ENCODE data around the gene FARP2.
"Not testable (repeated sequence)": the region's sequence is repeated elsewhere in the genome, so short reads cannot be mapped to it uniquely, and the experiment has no call there.

Gene FARP2, protein sequence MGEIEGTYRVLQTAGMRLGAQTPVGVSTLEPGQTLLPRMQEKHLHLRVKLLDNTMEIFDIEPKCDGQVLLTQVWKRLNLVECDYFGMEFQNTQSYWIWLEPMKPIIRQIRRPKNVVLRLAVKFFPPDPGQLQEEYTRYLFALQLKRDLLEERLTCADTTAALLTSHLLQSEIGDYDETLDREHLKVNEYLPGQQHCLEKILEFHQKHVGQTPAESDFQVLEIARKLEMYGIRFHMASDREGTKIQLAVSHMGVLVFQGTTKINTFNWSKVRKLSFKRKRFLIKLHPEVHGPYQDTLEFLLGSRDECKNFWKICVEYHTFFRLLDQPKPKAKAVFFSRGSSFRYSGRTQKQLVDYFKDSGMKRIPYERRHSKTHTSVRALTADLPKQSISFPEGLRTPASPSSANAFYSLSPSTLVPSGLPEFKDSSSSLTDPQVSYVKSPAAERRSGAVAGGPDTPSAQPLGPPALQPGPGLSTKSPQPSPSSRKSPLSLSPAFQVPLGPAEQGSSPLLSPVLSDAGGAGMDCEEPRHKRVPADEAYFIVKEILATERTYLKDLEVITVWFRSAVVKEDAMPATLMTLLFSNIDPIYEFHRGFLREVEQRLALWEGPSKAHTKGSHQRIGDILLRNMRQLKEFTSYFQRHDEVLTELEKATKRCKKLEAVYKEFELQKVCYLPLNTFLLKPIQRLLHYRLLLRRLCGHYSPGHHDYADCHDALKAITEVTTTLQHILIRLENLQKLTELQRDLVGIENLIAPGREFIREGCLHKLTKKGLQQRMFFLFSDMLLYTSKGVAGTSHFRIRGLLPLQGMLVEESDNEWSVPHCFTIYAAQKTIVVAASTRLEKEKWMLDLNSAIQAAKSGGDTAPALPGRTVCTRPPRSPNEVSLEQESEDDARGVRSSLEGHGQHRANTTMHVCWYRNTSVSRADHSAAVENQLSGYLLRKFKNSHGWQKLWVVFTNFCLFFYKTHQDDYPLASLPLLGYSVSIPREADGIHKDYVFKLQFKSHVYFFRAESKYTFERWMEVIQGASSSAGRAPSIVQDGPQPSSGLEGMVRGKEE

GRCh38 chr2:241355983-241356870 is at the start of gene FARP2:
FARP2 (plus strand) TSS chr2:241356285; CDS start chr2:241373108, 16,823 bp downstream.
- DNase-seq (ENCODE audit: low read depth), result peak; percentile 99

- no peak for DNase-seq (ENCODE audit: low read depth)
These were observed 49.0 kb upstream of the FARP2 start for GRCh38 chr2:241307055-241307454.

- peak; percentile 60 for DNase-seq (ENCODE audit: low read depth)
These were observed 47.8 kb upstream of the FARP2 start for GRCh38 chr2:241308267-241308666.

DNA sequence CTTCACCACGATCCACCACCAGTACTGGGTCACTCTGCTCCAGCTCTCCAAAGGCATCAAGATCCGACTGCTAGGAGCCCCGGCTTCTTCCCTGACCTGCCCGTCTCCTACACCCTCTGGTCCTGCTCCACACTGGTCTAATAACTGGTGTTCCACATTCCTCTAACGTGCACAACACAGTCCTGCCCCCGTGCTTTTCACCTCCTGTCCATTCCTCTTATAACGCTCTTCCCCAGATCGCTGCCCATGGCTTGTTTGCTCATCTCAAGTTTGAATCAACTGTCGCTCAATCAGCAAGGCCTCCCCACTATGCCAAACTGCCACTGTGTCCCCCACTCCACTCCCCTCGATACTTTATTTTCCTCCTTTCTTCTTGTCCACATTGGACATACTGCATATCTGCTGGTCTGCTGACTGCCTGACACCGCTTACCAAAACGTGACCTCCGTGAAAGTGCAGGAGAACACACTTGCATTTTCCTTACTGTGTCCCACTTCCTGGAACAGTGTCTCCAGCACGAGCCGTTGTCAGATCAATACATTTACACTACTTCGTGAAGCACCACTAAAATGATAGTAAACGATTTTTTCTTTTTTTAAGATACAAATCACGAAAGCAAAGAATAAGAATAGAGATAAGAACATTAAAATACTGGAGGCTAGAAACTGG is 47.1 kb upstream of the FARP2 start:
- no peak for DNase-seq (ENCODE audit: low read depth)

DNA sequence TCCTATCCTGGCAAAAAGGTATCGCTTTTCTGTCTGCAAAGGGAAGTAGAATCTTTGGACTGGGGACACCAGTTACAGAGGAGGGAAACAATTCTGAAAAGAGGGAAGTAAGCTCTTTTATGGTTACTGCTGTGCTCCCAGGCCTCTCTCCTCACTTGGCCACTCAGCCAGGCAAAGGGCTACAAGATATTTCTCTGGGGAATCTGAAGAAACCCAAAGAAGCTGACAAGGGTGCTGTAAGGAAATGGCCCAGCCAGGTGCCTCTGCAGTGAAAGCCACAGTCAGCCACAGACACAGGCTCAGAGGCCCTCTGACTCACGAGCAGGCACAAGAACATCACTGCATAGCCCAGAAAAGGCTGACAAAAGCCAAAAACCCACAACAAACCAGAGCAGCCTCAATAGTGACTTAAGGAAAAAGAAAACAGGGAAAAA is 46.4 kb upstream of the FARP2 start:
- DNase-seq (ENCODE audit: low read depth), result peak; percentile 58

DNA sequence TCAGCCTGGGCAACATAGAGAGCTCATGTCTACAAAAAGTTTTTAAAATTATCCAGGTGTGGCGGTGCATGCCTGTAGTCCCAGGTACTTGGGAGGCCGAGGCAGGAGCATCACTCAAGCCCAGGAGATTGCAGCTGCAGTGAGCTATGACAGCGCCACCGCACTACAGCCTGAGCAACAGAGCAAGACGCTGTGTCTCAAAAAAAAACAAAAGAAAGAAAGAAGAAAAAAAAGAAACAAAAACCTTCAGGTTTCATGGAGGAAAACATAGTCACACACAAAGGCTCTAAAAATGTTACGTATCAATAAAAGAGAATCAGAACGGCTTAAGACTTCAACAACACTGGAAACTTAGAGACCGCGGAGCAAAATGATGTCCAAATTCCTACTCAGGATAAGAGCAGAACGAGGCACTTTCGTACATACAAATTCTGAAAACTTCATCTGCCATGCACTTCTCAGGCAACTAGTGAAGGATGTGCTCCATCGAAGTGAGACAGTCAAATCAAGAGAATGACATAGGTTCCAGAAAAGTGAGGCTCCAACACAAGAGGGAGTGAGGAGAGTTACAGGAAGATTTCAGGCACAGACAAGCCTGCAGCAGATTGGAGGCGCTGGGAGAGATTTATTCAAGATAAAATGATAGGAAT is 45.0 kb upstream of the FARP2 start:
- DNase-seq (ENCODE audit: low read depth), result no peak

GRCh38 chr2:241312082-241312481 is 44.0 kb upstream of the FARP2 start:
- peak; percentile 73 for DNase-seq (ENCODE audit: low read depth)

GRCh38 chr2:241313543-241314095 is 42.5 kb upstream of the FARP2 start:
- DNase-seq (ENCODE audit: low read depth), result no peak

- peak; percentile 65 for DNase-seq (ENCODE audit: low read depth)
These were observed 41.6 kb upstream of the FARP2 start for GRCh38 chr2:241314226-241315092.

DNA sequence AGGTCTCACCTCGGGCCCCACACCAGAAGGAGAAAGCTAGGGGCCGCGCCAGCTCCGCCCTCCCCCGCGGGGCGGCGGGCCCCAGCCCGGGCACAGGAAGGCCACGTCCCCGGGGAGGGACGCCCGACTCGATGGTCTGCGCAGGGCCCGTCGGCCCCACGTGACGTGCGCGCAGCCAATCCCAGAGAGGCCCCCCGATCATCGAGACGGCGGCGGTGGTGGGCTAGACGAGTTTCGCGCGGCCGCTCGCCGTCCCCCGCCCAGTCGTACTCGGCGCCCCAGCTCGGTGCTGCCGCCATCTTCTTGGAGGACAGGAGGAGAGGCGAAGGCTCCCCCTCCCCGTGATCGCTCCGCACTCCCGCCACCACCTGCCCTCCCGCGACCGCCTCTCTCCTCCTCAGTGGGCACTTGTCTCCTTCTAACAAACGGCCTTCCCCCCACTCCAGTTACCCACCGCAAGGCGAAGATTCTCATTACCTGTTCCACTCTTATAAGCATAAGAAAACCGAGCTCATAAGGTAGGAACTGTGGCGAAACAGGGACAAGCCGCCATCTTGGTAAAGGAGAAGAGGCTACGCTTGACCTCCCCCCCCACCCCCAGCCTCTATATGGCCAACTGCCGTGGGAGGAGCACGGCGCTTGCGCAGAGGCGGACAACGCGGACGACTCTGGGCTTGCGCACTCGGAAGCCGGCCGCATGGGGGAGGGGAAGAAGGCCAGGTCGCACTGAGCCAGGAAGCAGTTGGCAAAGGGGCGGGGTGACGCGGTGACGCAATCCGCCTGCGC is 40.8 kb upstream of the FARP2 start, which contains the start of gene HDLBP:
HDLBP (minus strand) TSS at position 580 of the 786 bp plus-strand sequence. CDS start 48,803 bp downstream, outside the sequence.
- peak; percentile 99 for DNase-seq (ENCODE audit: low read depth)

GRCh38 chr2:241315879-241316631 is 40.0 kb upstream of the FARP2 start, which contains the start of gene SEPTIN2:
SEPTIN2 (plus strand) TSS chr2:241315925; CDS start chr2:241324233, 8,308 bp downstream.
- peak; percentile 77 for DNase-seq (ENCODE audit: low read depth)

GRCh38 chr2:241316825-241317224 is 39.3 kb upstream of the FARP2 start:
- no peak for DNase-seq (ENCODE audit: low read depth)

- peak; percentile 23 for DNase-seq (ENCODE audit: low read depth)
These were observed 38.7 kb upstream of the FARP2 start for GRCh38 chr2:241317391-241317790.

- not testable (repeated sequence) for DNase-seq (ENCODE audit: low read depth)
These were observed 37.3 kb upstream of the FARP2 start for GRCh38 chr2:241318830-241319229.

- no peak for DNase-seq (ENCODE audit: low read depth)
These were observed 35.7 kb upstream of the FARP2 start for GRCh38 chr2:241320394-241320793.

DNA sequence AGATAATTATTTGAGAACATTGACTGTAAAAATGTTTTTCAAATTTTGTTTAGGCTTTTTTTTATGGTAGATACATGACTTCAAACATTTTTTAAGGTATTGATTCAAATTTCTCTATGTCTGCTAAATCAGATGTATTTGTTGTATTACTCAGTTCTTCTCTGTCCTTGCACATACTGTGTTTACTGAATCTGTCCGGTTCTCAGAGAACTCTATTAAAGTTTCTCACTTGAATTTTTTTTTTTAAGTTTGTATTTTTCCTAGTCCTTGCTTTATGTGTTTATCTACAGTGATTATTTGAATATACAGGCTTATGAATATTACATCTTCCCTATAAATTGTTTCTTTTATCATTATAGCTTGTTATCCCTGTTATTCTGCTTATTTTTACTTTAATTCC is 35.1 kb upstream of the FARP2 start:
- no peak for DNase-seq (ENCODE audit: low read depth)

GRCh38 chr2:241321886-241322285 is 34.2 kb upstream of the FARP2 start:
- DNase-seq (ENCODE audit: low read depth), result no peak

Measured in EH (cell line).